Progenitor cell of endocrine pancreas (in vitro differentiated cells): ENCODE measurements around the gene ATPAF2. TPM values are rescaled to one million over a fixed set of nuclear protein-coding genes. Genes with fewer than 3 reads are reported as not detected.

Experiments
- DNase-seq: peaks from one replicate; pipeline ENCODE4 v3.0.0; 2021; ENCODE audit warnings: low spot score; ENCODE audit not compliant: unreplicated experiment
- H3K27ac Mint-ChIP-seq: 2 replicates; pipeline ENCODE4 v1.8.0; 2021; ENCODE audit warnings: mild to moderate bottlenecking, moderate library complexity, mixed read lengths
- H3K27me3 Mint-ChIP-seq: 2 replicates; pipeline ENCODE4 v1.8.0; 2021; ENCODE audit warnings: mixed read lengths
- H3K36me3 Mint-ChIP-seq: 2 replicates; pipeline ENCODE4 v1.8.0; 2022; ENCODE audit warnings: mixed read lengths; ENCODE audit not compliant: insufficient read depth
- H3K4me1 Mint-ChIP-seq: 2 replicates; pipeline ENCODE4 v1.8.0; 2021; ENCODE audit warnings: low read depth, mixed read lengths
- H3K4me3 Mint-ChIP-seq: 2 replicates; pipeline ENCODE4 v1.8.0; 2021; ENCODE audit warnings: low read depth, mild to moderate bottlenecking, moderate library complexity, mixed read lengths
- H3K9me3 Mint-ChIP-seq: 2 replicates; pipeline ENCODE4 v1.8.0; 2021; ENCODE audit warnings: low read depth, mixed read lengths
- total RNA-seq: library from RNA; stranded (reverse); gene quantifications from 2 replicates; pipeline ENCODE4 v1.2.1, GENCODE V29; 2021
- TF ChIP-seq, protein P1 (sequence below): fragments of 200-600 bp; sonication (generic); IDR thresholded peaks from one replicate; pipeline ENCODE4 v1.5.0; 2021; ENCODE audit warnings: antibody characterized with exemption, mild to moderate bottlenecking; ENCODE audit not compliant: unreplicated experiment

ATPAF2 gene
- total RNA-seq, 1 donor from 2014 or later: 31.5 TPM

DNA sequence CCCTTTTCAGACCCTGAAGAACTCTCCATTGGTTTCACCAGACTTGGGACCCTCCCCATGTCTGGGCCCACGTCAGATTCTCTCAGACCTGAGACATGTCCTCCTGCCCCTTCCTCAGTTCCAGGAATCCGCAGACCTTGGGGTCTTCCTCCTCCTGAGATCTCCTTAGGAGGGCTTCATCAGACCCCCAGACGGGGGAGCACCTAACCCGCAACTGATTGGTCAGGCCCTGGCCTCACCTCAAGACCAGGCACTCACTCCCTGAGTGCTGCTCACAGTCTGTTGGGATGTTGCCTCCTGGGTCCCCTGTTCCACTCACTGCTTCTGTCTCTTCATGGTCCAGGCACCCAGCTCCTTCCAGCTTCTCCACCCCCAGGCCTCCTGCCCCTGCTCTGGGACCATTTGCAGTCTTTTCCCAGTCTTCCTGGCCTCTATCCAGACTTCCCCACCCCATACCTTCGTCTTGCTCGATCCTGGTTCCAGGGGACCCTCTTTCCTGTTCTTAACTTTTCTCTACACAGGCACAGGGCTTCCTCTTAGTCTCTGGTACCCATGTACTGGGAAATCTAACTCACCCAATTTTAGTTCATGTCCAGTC, 1.4 kb upstream of the ATPAF2 start:
- Mint-ChIP-seq H3K27ac (peak overlapping the region; percentile 84), H3K4me1 (peaks cover 43% of the 10 kb centered on the region), H3K9me3 (no peaks in the 10 kb centered on the region), H3K27me3 (peaks cover 6% of the 10 kb centered on the region), H3K36me3 (no peaks in the 10 kb centered on the region), H3K4me3 (peak overlapping the region; percentile 98)
- no peak for DNase-seq
- TF ChIP-seq, protein P1, sequence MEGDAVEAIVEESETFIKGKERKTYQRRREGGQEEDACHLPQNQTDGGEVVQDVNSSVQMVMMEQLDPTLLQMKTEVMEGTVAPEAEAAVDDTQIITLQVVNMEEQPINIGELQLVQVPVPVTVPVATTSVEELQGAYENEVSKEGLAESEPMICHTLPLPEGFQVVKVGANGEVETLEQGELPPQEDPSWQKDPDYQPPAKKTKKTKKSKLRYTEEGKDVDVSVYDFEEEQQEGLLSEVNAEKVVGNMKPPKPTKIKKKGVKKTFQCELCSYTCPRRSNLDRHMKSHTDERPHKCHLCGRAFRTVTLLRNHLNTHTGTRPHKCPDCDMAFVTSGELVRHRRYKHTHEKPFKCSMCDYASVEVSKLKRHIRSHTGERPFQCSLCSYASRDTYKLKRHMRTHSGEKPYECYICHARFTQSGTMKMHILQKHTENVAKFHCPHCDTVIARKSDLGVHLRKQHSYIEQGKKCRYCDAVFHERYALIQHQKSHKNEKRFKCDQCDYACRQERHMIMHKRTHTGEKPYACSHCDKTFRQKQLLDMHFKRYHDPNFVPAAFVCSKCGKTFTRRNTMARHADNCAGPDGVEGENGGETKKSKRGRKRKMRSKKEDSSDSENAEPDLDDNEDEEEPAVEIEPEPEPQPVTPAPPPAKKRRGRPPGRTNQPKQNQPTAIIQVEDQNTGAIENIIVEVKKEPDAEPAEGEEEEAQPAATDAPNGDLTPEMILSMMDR: no peak

- peak; percentile 39 for DNase-seq
- Mint-ChIP-seq H3K27me3 (peaks cover 6% of the 10 kb centered on the region), H3K4me1 (peaks cover 43% of the 10 kb centered on the region), H3K27ac (peak overlapping the region; percentile 96), H3K36me3 (no peaks in the 10 kb centered on the region), H3K4me3 (peak overlapping the region; percentile 98), H3K9me3 (no peaks in the 10 kb centered on the region)
- TF ChIP-seq, protein P1: no peak
Measured at GRCh38 chr17:18039535-18040260, 730 bp upstream of the ATPAF2 start.

DNA sequence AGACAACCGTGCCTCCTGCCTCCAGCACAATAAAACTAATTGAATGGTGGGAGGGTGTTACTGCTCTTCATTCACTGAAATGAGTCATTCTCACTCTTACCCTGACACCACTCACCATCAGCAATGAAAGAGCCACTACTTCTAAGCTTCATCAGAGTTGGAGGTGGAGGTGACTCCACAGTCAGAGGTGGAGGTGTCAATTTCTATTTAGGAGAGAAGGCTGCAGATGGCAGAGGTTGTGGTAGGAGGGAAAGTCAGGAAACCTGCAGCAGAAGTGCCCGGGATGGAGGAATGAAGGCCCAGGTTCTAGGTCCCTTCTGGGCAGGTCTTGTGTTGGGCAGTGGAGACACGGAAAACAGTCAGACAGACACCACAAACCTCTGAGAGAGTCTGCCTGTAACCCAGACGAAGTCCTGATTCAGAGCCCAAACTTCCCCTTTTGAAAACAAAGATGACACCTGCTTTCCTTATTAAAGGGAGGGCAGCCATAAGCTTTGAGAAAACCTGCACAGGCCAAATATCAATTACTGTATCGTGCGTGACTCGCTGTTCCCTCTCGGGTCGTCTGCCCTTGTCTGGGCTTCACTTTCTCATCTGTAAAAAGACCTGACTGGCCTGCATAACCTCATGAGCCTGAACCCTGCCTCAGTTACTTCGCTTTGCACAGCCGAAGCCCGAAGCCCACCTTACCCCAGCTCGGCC, 668 bp downstream of the ATPAF2 start:
- no peaks in the 10 kb centered on the region for H3K36me3 Mint-ChIP-seq
- no peaks in the 10 kb centered on the region for H3K9me3 Mint-ChIP-seq
- peaks cover 6% of the 10 kb centered on the region for H3K27me3 Mint-ChIP-seq
- H3K4me1 Mint-ChIP-seq: peaks cover 43% of the 10 kb centered on the region
- TF ChIP-seq, protein P1: no peak
- peak overlapping the region; percentile 96 for H3K27ac Mint-ChIP-seq
- DNase-seq: no peak
- peak overlapping the region; percentile 98 for H3K4me3 Mint-ChIP-seq

- TF ChIP-seq, protein P1: no peak
- H3K27me3 Mint-ChIP-seq: peaks cover 6% of the 10 kb centered on the region
- no peak for DNase-seq
- H3K27ac Mint-ChIP-seq: no peak overlapping the region
- no peaks in the 10 kb centered on the region for H3K9me3 Mint-ChIP-seq
- H3K36me3 Mint-ChIP-seq: no peaks in the 10 kb centered on the region
- H3K4me1 Mint-ChIP-seq: peaks cover 41% of the 10 kb centered on the region
- peak overlapping the region; percentile 98 for H3K4me3 Mint-ChIP-seq
Measured at GRCh38 chr17:18037486-18037885, 1.5 kb downstream of the ATPAF2 start.

DNA sequence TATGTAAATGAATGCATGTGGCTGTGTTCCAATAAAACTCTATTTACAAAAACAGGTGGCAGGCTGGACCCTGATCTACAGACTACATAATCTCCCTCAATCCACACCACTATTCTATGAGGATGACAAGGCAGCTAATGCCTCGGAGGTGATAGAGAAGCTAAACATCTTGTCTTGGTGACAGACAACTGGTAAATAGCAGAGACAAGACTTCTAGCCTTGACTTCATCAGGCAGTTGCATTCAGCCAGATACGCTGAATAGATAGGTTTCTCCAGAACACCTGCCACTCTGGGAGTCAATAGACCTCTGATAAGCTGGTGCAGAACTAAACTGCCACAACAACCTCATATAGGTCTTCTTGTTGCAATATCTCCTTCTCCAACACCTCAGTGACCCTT, 3.3 kb downstream of the ATPAF2 start:
- peak overlapping the region; percentile 59 for H3K27ac Mint-ChIP-seq
- no peaks in the 10 kb centered on the region for H3K9me3 Mint-ChIP-seq
- no peak for DNase-seq
- H3K36me3 Mint-ChIP-seq: no peaks in the 10 kb centered on the region
- peaks cover 6% of the 10 kb centered on the region for H3K27me3 Mint-ChIP-seq
- H3K4me1 Mint-ChIP-seq: peaks cover 33% of the 10 kb centered on the region
- H3K4me3 Mint-ChIP-seq: no peak overlapping the region
- TF ChIP-seq, protein P1: no peak
